Measurements from ENCODE around the gene AGRN. TPM values are rescaled to one million over a fixed set of nuclear protein-coding genes. Genes with fewer than 3 reads are reported as not detected.

The AGRN gene
- total RNA-seq, 1 experiment from 2014 or later: 184 TPM

- TF ChIP-seq FOXP1 (CRISPR knock-in tag; IDR thresholded peaks at IDR 0.05; ENCODE audit: borderline replicate concordance): no peak
- TF ChIP-seq CTCF (IDR thresholded peaks at IDR 0.05): no peak
- no peak for TF ChIP-seq ZNF416 (CRISPR knock-in tag; IDR thresholded peaks at IDR 0.05)
- no peak for TF ChIP-seq NR3C1 (CRISPR knock-in tag; conservative IDR thresholded peaks at IDR 0.05; ENCODE audit: low read depth)
Observed at GRCh38 chr1:978835-979743, 40.8 kb upstream of the AGRN start (continued).

- H3K4me1 Mint-ChIP-seq: peaks cover 4% of the 10 kb centered on the region
- ATAC-seq (no peak), DNase-seq (ENCODE audit: low spot score) (no peak)
- ChIA-PET POLR2A (no interaction called here), CTCF (interaction anchor here (1.1 to 2.5 kb wide), 3 partner anchors 22 to 84 kb away, joined by 4 to 12 read pairs (median 4); no protein-coding TSS in a partner anchor)
- no peak overlapping the region for H3K4me3 Mint-ChIP-seq
- H3K36me3 Mint-ChIP-seq: peaks cover 3% of the 10 kb centered on the region; the same call in 1 of the 2 replicates
- H3K27me3 Mint-ChIP-seq (ENCODE audit: low read depth): peaks cover 27% of the 10 kb centered on the region
- TF ChIP-seq PRDM15 (CRISPR knock-in tag; IDR thresholded peaks at IDR 0.05) (no peak), NR2C2 (CRISPR knock-in tag; IDR thresholded peaks at IDR 0.05) (no peak), NR1H2 (CRISPR knock-in tag; IDR thresholded peaks at IDR 0.05) (no peak), ESRRA (CRISPR knock-in tag; IDR thresholded peaks at IDR 0.05; ENCODE audit: borderline replicate concordance) (no peak), ZNF281 (CRISPR knock-in tag; IDR thresholded peaks at IDR 0.05) (no peak), CREM (CRISPR knock-in tag; IDR thresholded peaks at IDR 0.05) (no peak)
- peaks cover 3% of the 10 kb centered on the region for H3K9me3 Mint-ChIP-seq
- H3K27ac Mint-ChIP-seq: no peak overlapping the region
Observed at GRCh38 chr1:979744-980072, 40.2 kb upstream of the AGRN start.

- Mint-ChIP-seq H3K4me3 (no peak overlapping the region), H3K27me3 (ENCODE audit: low read depth) (peaks cover 28% of the 10 kb centered on the region), H3K9me3 (peaks cover 3% of the 10 kb centered on the region), H3K36me3 (peaks cover 3% of the 10 kb centered on the region; the same call in 1 of the 2 replicates), H3K27ac (no peak overlapping the region), H3K4me1 (peaks cover 4% of the 10 kb centered on the region)
- CTCF ChIA-PET: interaction anchor here (1.2 to 6.3 kb wide), 5 partner anchors 21 to 84 kb away, joined by 3 to 47 read pairs (median 4); partner anchors contain the start of gene HES4
- POLR2A ChIA-PET: no interaction called here
- no peak for DNase-seq (ENCODE audit: low spot score)
- ATAC-seq: no peak
- TF ChIP-seq ZNF512 (CRISPR knock-in tag; IDR thresholded peaks at IDR 0.05; ENCODE audit: borderline replicate concordance): no peak
- TF ChIP-seq ZMAT4 (CRISPR knock-in tag; IDR thresholded peaks at IDR 0.05): no peak
- TF ChIP-seq PRRX2 (CRISPR knock-in tag; IDR thresholded peaks at IDR 0.05): no peak
- TF ChIP-seq NR3C1 (CRISPR knock-in tag; conservative IDR thresholded peaks at IDR 0.05; ENCODE audit: low read depth): no peak
- no peak for TF ChIP-seq FOXK1 (CRISPR knock-in tag; IDR thresholded peaks at IDR 0.05)
- TF ChIP-seq NFATC4 (CRISPR knock-in tag; IDR thresholded peaks at IDR 0.05): no peak
- no peak for TF ChIP-seq OVOL2 (CRISPR knock-in tag; IDR thresholded peaks at IDR 0.05; ENCODE audit: borderline replicate concordance)
Observed at GRCh38 chr1:980137-980571, 39.8 kb upstream of the AGRN start.

Data from WTC11 (cell line).